Parathyroid adenoma (tissue), 2 donors: ENCODE data around the gene C1RL.
"Not testable (repeated sequence)": the region's sequence is repeated elsewhere in the genome, so short reads cannot be mapped to it uniquely, and the experiment has no call there.

Source experiments
- H2AFZ ChIP-seq: fragments of 300-600 bp; sonication (generic); one replicate; pipeline ENCODE4 v1.7.0; 2017; ENCODE audit warnings: antibody characterized with exemption, mild to moderate bottlenecking
- H3K27ac ChIP-seq: fragments of 300-600 bp; sonication (generic); one replicate; pipeline ENCODE4 v1.7.0; 2017
- H3K27me3 ChIP-seq: fragments of 300-600 bp; sonication (generic); one replicate; pipeline ENCODE4 v1.7.0; 2017; ENCODE audit warnings: low read length; ENCODE audit not compliant: control insufficient read depth, insufficient read depth
- H3K36me3 ChIP-seq: fragments of 300-600 bp; sonication (generic); one replicate; pipeline ENCODE4 v1.7.0; 2017; ENCODE audit warnings: low read length; ENCODE audit not compliant: control insufficient read depth, insufficient read depth
- H3K4me1 ChIP-seq: fragments of 300-600 bp; sonication (generic); one replicate; pipeline ENCODE4 v1.7.0; 2017; ENCODE audit warnings: control low read depth
- H3K4me2 ChIP-seq: fragments of 300-600 bp; sonication (generic); one replicate; pipeline ENCODE4 v1.7.0; 2017; ENCODE audit warnings: low read length
- H3K4me3 ChIP-seq: fragments of 300-600 bp; sonication (generic); one replicate; pipeline ENCODE4 v1.7.0; 2017; ENCODE audit warnings: low read depth, low read length
- H3K79me2 ChIP-seq: fragments of 300-600 bp; sonication (generic); one replicate; pipeline ENCODE4 v1.7.0; 2017; ENCODE audit warnings: control low read depth
- H3K9ac ChIP-seq: fragments of 300-600 bp; sonication (generic); one replicate; pipeline ENCODE4 v1.7.0; 2017; ENCODE audit warnings: mild to moderate bottlenecking
- H3K9me3 ChIP-seq: fragments of 300-600 bp; sonication (generic); one replicate; pipeline ENCODE4 v1.7.0; 2017; ENCODE audit warnings: low read length; ENCODE audit not compliant: control insufficient read depth
- TF ChIP-seq, protein P1 (sequence below): fragments of 300-600 bp; sonication (generic); IDR thresholded peaks from one replicate; pipeline ENCODE4 v1.7.0; 2017; ENCODE audit warnings: antibody characterized with exemption, mild to moderate bottlenecking
- donor health status: primary hyperparathyroidism.

Gene C1RL

GRCh38 chr12:7054925-7055324 lies 54.1 kb downstream of the C1RL start:
- Histone ChIP-seq H3K36me3 (no peaks in the 10 kb centered on the region), H3K9ac (no peak overlapping the region), H3K79me2 (no peaks in the 10 kb centered on the region), H3K4me1 (no peaks in the 10 kb centered on the region), H3K4me2 (no peak overlapping the region), H3K27me3 (no peaks in the 10 kb centered on the region), H3K4me3 (no peak overlapping the region), H3K9me3 (no peaks in the 10 kb centered on the region), H3K27ac (no peak overlapping the region), H2AFZ (no peak overlapping the region)
- TF ChIP-seq, protein P1, sequence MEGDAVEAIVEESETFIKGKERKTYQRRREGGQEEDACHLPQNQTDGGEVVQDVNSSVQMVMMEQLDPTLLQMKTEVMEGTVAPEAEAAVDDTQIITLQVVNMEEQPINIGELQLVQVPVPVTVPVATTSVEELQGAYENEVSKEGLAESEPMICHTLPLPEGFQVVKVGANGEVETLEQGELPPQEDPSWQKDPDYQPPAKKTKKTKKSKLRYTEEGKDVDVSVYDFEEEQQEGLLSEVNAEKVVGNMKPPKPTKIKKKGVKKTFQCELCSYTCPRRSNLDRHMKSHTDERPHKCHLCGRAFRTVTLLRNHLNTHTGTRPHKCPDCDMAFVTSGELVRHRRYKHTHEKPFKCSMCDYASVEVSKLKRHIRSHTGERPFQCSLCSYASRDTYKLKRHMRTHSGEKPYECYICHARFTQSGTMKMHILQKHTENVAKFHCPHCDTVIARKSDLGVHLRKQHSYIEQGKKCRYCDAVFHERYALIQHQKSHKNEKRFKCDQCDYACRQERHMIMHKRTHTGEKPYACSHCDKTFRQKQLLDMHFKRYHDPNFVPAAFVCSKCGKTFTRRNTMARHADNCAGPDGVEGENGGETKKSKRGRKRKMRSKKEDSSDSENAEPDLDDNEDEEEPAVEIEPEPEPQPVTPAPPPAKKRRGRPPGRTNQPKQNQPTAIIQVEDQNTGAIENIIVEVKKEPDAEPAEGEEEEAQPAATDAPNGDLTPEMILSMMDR = no peak

DNA sequence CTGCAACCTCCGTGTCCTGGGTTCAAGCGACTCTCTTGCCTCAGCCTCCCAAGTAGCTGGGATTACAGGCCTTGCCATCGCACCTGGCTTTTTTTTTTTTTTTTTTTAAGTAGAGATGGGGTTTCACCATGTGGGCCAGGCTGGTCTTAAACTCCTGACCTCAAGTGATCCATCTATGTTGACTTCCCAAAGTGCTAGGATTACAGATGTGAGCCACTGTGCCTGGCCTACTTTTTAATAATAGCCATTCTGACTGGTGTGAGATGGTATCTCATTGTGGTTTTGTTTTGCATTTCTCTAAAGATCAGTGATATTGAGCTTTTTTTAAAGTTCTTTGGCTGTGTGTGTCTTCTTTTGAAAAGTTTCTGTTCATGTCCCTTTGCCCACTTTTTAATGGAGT lies 59.0 kb downstream of the C1RL start:
- not testable (repeated sequence) for H3K4me1 ChIP-seq, H3K9ac ChIP-seq, H3K27ac ChIP-seq, H3K9me3 ChIP-seq, H3K4me2 ChIP-seq, H3K27me3 ChIP-seq, H3K79me2 ChIP-seq, H3K4me3 ChIP-seq, H2AFZ ChIP-seq, H3K36me3 ChIP-seq

- H3K79me2 ChIP-seq, H3K27me3 ChIP-seq, H3K36me3 ChIP-seq, H3K9me3 ChIP-seq, H3K4me2 ChIP-seq, H3K4me1 ChIP-seq, H3K27ac ChIP-seq, H3K9ac ChIP-seq, H3K4me3 ChIP-seq, H2AFZ ChIP-seq: not testable (repeated sequence)
These were observed 59.5 kb downstream of the C1RL start for GRCh38 chr12:7049445-7049951.

- no peak overlapping the region for H3K9ac ChIP-seq
- TF ChIP-seq, protein P1 = no peak
- H3K4me3 ChIP-seq = no peak overlapping the region
- no peak overlapping the region for H3K27ac ChIP-seq
- no peak overlapping the region for H3K4me2 ChIP-seq
- no peaks in the 10 kb centered on the region for H3K36me3 ChIP-seq
- H3K27me3 ChIP-seq = no peaks in the 10 kb centered on the region
- H3K9me3 ChIP-seq = no peaks in the 10 kb centered on the region
- no peak overlapping the region for H2AFZ ChIP-seq
- no peaks in the 10 kb centered on the region for H3K4me1 ChIP-seq
- H3K79me2 ChIP-seq = no peaks in the 10 kb centered on the region
These were observed 61.7 kb downstream of the C1RL start for GRCh38 chr12:7047306-7047705.

GRCh38 chr12:7046383-7047105 lies 62.5 kb downstream of the C1RL start:
- TF ChIP-seq, protein P1 = no peak
- no peak overlapping the region for H3K4me2 ChIP-seq
- H3K79me2 ChIP-seq = no peaks in the 10 kb centered on the region
- H3K9me3 ChIP-seq = no peaks in the 10 kb centered on the region
- no peak overlapping the region for H2AFZ ChIP-seq
- no peak overlapping the region for H3K4me3 ChIP-seq
- H3K27me3 ChIP-seq = no peaks in the 10 kb centered on the region
- H3K36me3 ChIP-seq = no peaks in the 10 kb centered on the region
- H3K27ac ChIP-seq = no peak overlapping the region
- H3K4me1 ChIP-seq = no peaks in the 10 kb centered on the region
- no peak overlapping the region for H3K9ac ChIP-seq

DNA sequence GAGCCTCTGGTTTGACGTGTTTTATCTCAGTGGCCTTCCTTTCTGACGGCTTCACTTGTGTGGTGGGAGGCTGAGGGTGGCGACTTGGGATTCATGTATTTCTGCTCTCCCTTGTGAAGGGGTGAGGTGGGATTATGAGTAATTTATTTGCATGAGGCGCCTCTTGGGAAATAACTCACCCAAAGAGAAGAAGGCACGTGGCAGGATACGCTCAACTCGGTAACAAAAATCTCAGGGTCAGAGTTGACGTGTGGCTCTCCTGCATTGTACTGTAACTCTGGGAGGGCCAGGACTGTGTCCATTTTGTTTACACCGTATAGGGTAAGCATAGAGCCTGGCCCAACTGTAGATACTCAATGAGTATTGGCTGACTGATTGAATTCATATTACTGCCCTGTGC lies 63.1 kb downstream of the C1RL start:
- Histone ChIP-seq H3K4me1 (no peaks in the 10 kb centered on the region), H2AFZ (no peak overlapping the region), H3K4me2 (no peak overlapping the region), H3K4me3 (no peak overlapping the region), H3K9me3 (no peaks in the 10 kb centered on the region), H3K36me3 (no peaks in the 10 kb centered on the region), H3K27ac (no peak overlapping the region), H3K9ac (no peak overlapping the region), H3K79me2 (no peaks in the 10 kb centered on the region), H3K27me3 (no peaks in the 10 kb centered on the region)
- TF ChIP-seq, protein P1 = no peak
